Daoy (cell line): ENCODE measurements around the gene TENM4. TPM values are rescaled to one million over a fixed set of nuclear protein-coding genes. Genes with fewer than 3 reads are reported as not detected.

Experiments
- DNase-seq: peaks from one replicate; pipeline ENCODE4 v3.0.0-alpha.2; 2015; ENCODE audit warnings: low read depth
- total RNA-seq: library from RNA; depleted of rRNA; stranded (reverse); fragments of >200 nt; shearing (Covaris generic); gene quantifications from 2 replicates; pipeline ENCODE4 v1.2.3, GENCODE V29; 2014

TENM4 gene
- total RNA-seq, 1 experiment from 2014 or later, result 13.6 TPM

DNA sequence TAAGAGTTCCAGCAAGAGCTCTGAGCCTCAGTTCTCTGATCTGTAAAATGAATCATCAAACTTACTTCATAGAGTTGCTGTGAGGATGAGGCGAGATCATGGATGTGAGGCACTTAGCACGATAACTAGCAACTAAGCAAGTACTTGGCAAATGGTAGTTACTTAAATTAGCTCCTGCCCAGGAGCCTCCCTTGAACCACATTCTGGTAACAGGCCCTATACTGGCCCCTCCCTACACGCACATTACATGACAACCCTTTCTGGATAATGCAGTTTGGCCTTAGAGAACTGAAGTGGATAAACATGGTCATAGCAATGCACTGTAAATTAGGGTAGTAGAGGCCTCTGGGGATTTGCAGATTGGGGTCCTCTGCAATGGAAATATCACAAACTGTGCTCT lies 678.7 kb downstream of the TENM4 start:
- DNase-seq, result no peak

GRCh38 chr11:78759071-78759470 lies 681.8 kb downstream of the TENM4 start:
- no peak for DNase-seq

DNA sequence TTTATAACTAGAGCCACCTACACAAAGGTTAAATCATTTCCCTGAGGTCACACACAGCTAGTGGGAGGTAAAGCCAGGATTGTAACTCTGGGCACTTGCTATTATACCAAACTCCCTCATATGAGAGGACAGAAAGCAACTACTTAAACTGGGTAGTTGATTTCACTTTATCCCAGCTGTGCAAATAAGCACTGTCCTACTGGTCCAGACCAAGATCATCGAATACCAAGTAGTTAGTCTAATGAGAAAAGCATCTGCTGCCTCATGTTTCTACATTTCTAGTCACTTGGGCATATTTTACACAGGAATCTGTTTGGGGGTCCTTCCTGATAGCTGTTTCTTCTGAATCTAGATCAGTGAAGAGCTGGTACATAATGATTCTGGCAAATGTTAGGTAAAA lies 687.5 kb downstream of the TENM4 start:
- no peak for DNase-seq

DNA sequence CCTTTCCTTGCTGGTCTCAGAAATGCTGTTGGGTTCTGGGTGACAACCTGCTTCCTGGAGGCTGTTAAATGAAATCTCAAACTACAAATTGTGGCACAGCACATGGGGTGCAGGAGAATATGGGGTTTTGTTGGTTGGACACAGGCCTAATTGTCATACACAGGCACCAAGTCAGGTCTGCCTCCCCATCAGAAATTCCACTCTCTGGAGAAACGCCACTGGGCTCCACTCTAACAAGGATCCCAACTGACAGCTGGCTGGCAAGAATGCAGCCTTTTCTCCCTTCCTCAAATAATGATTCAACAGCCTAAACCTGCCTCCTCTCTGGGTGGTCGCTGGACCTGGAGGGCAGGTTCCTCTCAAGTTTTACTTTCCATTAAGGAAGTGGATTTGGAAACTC lies 688.3 kb downstream of the TENM4 start:
- DNase-seq, result no peak

GRCh38 chr11:78748918-78749690 lies 691.7 kb downstream of the TENM4 start:
- DNase-seq, result no peak

- DNase-seq, result no peak
Observed at GRCh38 chr11:78744949-78745348, 695.9 kb downstream of the TENM4 start.

DNA sequence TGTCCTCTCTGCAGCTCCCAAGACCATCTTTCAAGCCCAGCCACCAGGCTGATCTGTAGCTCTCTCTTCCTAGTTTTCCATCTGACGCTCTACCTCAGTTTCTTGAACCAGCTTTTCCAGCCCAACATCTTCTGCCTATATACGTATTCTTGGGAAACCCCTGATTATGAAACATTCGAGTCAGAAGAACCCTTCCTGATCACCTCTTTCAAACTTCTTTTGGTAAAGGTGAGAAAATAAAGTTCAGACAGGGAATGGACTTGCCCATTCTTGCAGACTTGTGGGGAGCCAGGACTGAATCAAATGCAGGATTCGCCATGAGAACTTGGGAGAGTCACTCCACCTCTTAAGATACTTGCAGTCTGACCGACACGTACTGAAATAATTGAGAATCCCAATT lies 696.6 kb downstream of the TENM4 start:
- DNase-seq, result no peak

DNA sequence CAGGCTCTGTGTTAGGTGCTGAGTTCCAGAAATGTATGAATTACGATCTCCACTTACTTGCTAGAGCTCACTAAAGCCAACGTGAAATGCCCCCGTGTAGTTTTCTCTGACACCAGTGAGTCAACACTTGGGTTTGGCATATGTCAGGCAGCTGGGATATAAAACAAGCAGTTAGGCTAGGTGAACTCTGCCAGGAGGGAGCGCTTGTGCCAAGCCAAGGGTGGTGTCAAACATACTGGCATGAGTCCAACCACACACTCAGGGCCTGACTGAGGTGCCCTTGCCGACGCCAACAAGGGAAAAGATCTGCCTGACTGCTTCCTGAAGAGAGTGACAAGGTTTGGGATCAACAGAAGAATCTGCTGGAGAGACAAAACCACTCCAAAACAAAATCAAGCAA lies 698.4 kb downstream of the TENM4 start:
- DNase-seq, result peak; percentile 84

DNA sequence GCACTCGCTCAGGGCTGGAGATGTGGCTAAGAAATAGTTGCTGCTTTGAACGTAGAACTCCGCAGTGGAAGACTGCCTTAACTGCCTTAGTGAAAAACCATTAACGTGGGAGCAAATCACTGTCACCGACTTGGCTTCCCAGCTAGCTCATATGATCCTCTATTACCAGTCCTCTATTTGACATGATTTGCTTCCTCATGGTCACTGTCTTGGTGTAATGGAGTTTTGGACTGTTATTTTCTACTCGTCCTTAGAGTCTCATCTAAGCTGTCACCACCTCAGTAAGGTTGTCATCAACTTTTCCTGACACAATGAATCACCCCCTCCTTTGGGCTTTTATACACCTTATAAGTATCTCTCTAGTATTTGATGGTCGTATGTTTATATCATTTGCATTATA lies 699.1 kb downstream of the TENM4 start:
- DNase-seq, result no peak

DNA sequence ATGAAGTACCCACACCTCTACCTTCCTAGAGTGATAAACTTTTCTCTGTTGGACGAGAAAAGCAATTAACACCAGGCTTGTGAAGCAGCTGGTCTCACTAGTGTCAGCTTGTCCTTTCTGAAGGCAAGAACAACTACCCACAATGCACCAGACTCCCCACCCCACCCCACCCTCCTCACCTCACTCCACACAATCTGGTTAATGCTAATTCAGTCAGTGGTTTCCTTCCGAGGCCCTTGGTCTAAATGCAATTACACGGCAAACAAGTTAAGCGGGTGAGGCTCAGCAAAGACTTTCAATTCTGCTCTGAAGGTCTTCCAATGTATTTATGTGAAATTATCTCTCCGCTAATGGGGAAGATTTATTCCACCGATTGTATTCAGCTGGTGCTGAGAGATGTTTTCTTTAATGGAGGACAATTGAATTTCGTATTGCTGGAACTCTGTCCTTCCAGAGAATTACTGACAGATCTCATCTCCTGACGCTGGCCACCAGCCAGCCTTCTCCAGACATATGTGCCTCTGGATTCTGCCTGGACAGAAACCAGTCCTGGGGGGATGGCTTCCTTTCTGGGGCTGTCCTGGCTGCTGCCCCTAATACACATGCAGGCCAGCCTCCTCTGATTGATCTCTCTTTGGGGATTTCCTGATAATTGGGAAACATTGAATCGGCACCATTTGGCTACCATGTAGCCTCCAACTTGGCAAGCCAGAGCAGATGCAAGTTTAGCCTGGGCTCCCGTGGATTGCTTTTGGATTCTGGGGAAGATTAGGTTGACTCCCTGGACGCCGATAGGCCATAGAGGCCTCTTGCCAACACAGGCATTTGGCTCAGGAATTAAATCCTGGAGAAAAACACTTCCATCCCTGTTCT lies 700.4 kb downstream of the TENM4 start:
- DNase-seq, result no peak

- no peak for DNase-seq
Observed at GRCh38 chr11:78737891-78738290, 702.9 kb downstream of the TENM4 start.

- no peak for DNase-seq
Observed at GRCh38 chr11:78737301-78737700, 703.5 kb downstream of the TENM4 start.

DNA sequence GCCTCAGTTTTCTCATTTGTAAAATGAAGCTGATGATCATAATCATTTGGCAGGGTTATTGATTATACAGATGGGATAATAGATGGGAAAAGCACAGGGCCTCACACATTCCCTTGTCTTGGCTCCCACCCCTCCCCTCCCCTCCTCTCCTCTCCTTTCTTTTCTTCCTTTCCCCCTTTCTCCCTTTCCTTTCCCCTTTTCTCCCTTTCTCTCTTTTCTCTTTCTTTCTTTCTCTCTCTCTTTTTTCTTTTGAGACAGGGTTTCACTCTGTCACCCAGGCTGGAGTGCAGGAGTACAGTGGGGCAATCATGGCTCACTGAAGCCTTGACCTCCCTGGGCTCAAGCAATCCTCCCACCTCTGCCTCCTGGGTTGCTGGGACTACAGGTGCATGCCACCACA lies 705.1 kb downstream of the TENM4 start:
- DNase-seq, result no peak

- DNase-seq, result no peak
Observed at GRCh38 chr11:78733031-78733430, 707.8 kb downstream of the TENM4 start.

DNA sequence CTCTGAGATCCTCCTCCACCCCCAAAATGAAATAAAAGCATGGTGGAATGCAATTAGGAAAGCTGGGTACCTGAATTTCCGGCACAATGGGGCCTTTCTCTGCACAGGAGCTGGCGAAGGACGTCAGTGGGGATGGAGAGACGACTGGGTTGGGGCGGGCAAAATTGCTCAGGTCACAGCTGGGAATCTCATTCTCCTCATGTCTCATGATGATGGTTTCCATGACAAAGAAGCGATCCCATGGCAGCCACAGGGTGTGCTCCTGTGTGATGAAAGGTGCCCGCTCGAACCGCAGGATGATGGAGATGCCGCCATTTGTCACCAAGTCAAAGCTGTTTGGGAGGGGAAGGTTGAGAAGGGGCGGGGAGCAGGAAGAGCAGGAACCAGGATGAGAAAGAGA lies 708.6 kb downstream of the TENM4 start:
- no peak for DNase-seq

DNA sequence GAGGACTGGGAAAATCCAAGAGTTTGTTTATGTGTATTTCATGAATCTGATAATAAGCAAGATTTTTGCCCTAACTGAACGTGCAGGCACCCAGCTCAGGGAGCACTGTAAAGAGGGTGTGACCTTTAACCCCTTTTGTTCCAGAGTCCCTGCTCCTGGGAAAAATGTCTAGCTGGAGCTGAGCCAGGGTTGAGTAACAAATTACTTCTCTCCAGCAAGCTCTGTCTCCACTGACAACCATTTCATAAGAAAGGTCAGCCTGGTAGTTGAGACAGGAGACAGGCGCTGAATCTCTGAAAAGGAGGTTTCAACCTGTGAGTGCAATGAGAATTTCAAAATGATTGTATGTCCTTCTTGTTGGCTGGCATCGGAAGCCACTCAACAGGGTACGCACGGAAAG lies 709.8 kb downstream of the TENM4 start:
- DNase-seq, result no peak

- DNase-seq, result no peak
Observed at GRCh38 chr11:78730267-78730824, 710.5 kb downstream of the TENM4 start.

DNA sequence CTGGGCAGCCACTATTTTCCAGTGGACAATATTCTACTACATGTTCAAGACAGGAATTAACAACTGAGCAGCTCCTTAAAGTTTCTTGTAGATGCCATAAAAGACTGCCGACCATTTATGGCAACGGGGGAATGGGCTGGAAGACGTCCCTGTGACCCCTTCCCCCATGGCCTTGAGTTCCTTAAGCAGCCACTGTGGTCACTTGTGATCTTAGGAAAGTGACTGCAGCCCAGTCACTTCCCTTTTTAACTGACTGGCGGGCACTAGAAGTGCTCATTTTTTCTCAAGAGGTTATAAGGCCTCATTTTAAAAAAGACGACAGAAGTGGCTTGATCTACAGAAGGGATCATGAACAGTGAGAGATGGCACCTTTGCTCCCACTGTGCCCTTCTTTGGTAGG lies 713.0 kb downstream of the TENM4 start:
- DNase-seq, result no peak

DNA sequence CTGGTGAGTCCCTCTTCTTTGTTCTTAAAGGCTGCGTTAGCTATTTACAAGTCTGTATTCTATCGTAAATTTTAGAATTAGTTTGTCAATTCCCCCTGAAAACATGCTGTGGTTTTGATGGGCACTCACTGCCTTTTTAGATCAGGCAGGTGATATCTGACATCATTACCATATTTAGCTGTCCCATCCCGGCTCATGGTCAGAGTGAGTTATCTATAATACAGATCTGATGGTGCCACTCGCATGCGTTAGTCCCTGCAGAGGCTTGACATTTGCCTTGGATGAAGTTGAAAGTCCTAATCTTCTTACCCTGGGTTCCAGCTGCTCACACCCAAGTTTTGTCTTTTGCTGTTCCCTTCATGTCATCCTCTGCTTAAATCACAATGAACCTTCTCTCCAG lies 715.6 kb downstream of the TENM4 start:
- DNase-seq, result no peak

DNA sequence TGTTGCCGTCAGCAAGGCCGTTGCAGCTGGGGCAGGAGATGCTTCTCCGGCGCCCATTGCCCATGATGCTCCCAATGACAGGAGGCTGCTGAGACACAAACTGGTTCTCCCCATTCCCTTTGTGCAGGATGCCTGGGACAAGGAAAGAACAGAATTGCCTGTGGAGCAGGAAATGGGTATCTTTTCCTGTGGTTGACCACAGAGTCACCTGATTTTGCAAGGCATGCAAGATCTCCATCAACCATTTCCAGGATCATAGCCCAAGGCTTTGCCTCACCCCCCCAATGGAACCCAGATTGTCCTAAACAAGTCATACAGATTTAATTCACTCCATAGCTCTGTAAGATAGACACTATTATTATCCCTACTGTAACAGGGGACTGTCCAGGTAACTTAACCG lies 718.0 kb downstream of the TENM4 start:
- DNase-seq, result peak; percentile 46

DNA sequence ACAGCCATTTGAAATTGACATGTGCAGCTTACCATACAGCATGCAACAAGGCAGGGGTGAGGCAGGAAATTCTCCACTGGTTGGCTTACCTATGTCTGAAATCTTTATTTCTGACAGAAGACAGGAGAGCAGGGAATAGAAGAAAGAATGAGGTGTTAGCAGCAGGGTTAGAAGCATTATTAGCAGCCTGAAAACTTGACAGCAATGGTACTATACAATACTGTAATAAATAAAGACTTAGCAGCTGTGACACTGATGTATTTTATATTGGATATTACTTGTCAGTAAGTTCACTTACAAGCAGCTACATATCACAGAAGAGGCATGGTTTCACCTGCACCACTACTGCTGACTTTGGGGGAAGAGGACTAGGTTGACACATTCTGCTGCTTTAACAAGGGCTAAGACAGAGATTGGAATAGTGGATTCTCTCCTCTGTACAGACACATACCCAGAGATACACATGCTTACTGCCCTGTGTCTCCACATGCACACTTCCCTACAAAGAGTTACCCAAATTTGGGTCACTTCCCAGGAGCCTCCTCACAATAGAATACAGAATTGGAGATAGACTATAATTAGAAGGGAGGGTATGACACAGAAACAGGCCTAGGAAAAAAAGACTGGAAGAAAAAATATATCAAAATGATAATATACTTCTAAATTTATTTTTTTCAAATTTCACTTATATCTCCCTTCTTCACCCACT lies 720.4 kb downstream of the TENM4 start:
- no peak for DNase-seq

- no peak for DNase-seq
Observed at GRCh38 chr11:78717041-78717440, 723.8 kb downstream of the TENM4 start.
